Lower leg skin (tissue), 3 donors: Measurements from ENCODE around the gene PPP1R7.

Experiments used
- POLR2A ChIP-seq, 2 donors: fragments of 450-650 bp; IDR thresholded peaks; one replicate each; pipeline ENCODE4 v1.6.1; 2016 to 2017; ENCODE audit warnings: antibody characterized with exemption in 2 of 2, mild to moderate bottlenecking in 1 of 2, moderate library complexity in 1 of 2
- TF ChIP-seq, protein P1 (sequence below), 3 donors: fragments of 450-650 bp; IDR thresholded peaks; one replicate each; pipeline ENCODE4 v1.5.1; 2016; ENCODE audit warnings: antibody characterized with exemption in 3 of 3, mild to moderate bottlenecking in 3 of 3, moderate library complexity in 2 of 3

DNA sequence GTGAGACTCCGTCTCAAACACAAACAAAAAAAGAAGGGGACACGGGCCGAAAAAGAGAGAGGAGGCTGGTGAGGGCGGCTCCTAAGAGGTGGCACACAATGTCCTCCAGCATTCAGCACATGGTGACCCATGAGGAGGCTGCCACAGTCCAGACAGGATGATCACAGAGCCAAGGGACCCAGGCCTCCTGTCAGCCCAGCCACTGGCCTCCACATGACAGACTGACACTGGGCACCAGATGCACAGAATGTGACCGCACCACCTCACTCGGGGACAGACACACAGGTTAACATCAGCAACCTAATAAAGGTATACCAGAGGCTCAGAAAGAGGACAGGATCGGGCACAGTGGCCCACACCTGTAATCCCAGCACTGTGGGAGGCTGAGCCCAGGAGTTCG, 22.0 kb upstream of the PPP1R7 start:
- TF ChIP-seq, protein P1, sequence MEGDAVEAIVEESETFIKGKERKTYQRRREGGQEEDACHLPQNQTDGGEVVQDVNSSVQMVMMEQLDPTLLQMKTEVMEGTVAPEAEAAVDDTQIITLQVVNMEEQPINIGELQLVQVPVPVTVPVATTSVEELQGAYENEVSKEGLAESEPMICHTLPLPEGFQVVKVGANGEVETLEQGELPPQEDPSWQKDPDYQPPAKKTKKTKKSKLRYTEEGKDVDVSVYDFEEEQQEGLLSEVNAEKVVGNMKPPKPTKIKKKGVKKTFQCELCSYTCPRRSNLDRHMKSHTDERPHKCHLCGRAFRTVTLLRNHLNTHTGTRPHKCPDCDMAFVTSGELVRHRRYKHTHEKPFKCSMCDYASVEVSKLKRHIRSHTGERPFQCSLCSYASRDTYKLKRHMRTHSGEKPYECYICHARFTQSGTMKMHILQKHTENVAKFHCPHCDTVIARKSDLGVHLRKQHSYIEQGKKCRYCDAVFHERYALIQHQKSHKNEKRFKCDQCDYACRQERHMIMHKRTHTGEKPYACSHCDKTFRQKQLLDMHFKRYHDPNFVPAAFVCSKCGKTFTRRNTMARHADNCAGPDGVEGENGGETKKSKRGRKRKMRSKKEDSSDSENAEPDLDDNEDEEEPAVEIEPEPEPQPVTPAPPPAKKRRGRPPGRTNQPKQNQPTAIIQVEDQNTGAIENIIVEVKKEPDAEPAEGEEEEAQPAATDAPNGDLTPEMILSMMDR (IDR thresholded peaks at IDR 0.05): no peak
- no peak for TF ChIP-seq POLR2A (IDR thresholded peaks at IDR 0.05)
